T-helper 1 cell treated with Interleukin-12 subunit alpha and Interleukin-12 subunit beta and Interleukin-4 antibody, amounts not matched to agents 30 ng/mL and 1 ng/mL, for 36 hours (primary cell): ENCODE results near the gene AKAP13. TPM values are rescaled to one million over a fixed set of nuclear protein-coding genes. Genes with fewer than 3 reads are reported as not detected.

ENCODE experiments used
- intact Hi-C: fragments of 100-400 bp; cut with micrococcal nuclease; formaldehyde crosslinking; loops from one replicate; pipeline ENCODE4 v1.15.1; 2024
- total RNA-seq: library from RNA; stranded (reverse); gene quantifications from 2 replicates; pipeline ENCODE4 v1.2.3, GENCODE V29; 2022

Gene AKAP13
- total RNA-seq, 1 donor from 2014 or later = 184 TPM

- intact Hi-C loops = loop anchor here (1.0 to 5.0 kb wide), 4 partner anchors 8 to 287 kb away; no protein-coding TSS in a partner anchor
These were observed 24.8 kb downstream of the AKAP13 start for GRCh38 chr15:85404918-85405866.

DNA sequence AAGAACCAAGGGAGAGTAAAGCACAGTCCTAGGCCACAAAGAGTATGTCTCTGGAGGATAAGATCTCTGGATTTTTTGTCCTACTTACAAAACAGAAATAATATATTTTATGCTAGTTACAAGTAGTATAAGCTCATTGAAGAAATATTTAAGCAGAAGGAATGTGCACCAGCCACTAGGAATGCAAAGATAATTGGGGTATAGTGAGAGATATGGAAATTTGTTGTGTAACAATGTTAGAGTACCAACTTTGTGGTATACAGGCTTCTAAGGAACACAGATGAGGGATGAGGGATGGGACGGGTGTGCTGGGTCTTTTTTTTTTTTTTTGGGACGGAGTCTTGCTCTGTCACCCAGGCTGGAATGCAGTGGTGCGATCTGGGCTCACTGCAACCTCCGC, 26.5 kb downstream of the AKAP13 start:
- intact Hi-C loops = loop anchor here (2.0 to 5.0 kb wide), 4 partner anchors 35 to 285 kb away; no protein-coding TSS in a partner anchor

- intact Hi-C loops = loop anchor here (1.0 to 5.0 kb wide), 6 partner anchors 27 to 285 kb away; partner anchors contain the start of gene AKAP13
These were observed 27.2 kb downstream of the AKAP13 start for GRCh38 chr15:85407421-85408269.

DNA sequence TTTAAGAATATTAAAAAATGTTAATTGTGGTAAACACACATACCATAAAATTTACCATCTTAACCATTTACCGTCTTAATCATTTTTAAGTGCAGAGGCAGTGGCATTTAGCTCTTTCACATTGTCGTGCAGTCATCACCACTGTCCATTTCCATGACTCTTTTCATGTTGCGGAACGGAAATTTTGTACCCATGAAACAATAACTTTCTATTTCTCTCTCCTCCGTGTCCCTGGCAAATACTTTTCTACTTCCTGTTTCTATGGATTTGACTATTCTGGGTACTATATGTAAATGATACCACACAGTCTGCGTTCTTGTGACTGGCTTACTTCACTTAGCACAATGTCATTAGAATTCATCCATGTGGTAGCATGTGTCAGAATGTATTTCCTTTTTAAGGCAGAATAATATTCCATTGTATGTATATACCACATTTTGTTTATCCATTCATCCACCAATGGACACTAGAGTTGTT, 27.9 kb downstream of the AKAP13 start:
- intact Hi-C loops = loop anchor here (1.0 to 5.0 kb wide), 5 partner anchors 28 to 284 kb away; partner anchors contain the start of gene AKAP13

DNA sequence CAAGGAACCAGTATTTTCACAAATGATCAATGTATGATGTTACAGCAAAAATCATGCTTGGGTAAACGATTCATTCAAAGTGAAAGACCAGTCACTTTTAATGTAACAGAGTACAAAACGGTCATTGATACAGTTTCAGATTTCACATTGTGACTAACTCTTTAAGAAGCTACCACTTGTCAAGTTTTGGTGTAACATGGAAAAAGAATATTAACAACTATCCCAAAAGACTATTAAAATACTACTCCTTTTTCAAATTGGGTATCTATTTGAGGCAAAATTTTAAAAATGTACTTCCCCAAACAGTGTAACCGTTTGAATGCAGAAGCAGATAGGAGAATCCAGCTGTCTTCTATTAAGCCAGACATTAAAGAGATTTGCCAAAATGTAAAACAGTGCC, 31.7 kb downstream of the AKAP13 start:
- intact Hi-C loops = no loop called here

GRCh38 chr15:85412956-85413854, 32.8 kb downstream of the AKAP13 start:
- intact Hi-C loops = loop anchor here (1.0 kb wide), 5 partner anchors 8 to 117 kb away; partner anchors contain the start of gene AKAP13

GRCh38 chr15:85414037-85414436, 33.6 kb downstream of the AKAP13 start:
- intact Hi-C loops = no loop called here

GRCh38 chr15:85414495-85414894, 34.1 kb downstream of the AKAP13 start:
- intact Hi-C loops = no loop called here

GRCh38 chr15:85414991-85415390, 34.6 kb downstream of the AKAP13 start:
- intact Hi-C loops = no loop called here

DNA sequence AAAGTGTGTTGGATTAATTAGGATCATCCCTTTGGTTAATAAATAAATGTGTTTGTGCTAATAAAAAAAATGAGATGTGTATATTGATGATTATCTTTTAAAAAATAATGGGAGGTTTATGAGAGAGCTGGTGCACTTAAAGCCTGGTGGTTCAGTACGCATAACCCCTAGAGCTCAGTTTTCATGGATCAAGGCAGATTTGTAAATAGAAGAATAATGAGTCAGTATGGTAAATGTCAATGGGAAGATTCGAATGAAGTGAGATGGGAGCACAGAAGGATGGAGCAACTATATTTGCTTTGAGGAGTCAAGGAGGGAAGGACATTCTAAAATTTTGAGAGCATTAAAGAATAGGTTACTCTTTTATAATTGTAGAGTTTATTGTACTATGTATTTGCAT, 35.4 kb downstream of the AKAP13 start:
- intact Hi-C loops = no loop called here

DNA sequence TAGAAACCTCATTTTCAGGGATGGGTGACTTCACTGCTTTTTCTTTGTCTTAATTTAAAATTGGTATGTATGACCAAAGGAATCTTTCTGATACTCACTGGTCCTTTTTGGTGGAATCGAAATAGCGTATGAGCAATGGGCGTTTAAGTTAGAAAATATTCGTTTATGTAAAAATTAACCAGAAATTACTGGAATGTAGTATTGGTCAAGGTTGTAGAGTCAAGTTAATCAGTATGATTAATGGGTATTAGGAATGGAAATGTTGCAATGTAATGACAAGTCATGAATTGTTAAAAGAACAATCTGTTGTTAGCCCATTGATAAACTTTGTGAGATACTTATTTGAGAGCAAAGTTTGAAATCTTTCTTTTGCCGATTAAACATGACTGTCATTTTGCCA, 36.9 kb downstream of the AKAP13 start:
- intact Hi-C loops = no loop called here

DNA sequence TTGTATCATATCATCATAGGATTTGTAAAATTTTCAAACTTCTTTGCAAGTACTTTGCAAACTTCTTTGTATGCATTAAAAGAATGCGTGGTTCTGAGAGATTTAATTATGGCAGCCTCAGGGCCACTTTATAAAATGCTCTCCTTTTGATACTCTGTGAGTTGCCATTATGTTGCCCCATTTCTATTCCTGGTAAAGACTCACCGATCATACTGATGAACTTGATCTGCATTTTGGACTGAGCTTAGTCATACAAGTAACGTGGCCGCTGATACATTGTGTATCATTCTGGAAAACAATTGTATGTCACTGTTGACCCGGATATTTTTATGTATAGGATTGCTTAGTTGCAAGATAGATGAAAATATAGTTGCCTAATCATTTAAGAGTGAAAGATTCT, 38.8 kb downstream of the AKAP13 start:
- intact Hi-C loops = no loop called here

DNA sequence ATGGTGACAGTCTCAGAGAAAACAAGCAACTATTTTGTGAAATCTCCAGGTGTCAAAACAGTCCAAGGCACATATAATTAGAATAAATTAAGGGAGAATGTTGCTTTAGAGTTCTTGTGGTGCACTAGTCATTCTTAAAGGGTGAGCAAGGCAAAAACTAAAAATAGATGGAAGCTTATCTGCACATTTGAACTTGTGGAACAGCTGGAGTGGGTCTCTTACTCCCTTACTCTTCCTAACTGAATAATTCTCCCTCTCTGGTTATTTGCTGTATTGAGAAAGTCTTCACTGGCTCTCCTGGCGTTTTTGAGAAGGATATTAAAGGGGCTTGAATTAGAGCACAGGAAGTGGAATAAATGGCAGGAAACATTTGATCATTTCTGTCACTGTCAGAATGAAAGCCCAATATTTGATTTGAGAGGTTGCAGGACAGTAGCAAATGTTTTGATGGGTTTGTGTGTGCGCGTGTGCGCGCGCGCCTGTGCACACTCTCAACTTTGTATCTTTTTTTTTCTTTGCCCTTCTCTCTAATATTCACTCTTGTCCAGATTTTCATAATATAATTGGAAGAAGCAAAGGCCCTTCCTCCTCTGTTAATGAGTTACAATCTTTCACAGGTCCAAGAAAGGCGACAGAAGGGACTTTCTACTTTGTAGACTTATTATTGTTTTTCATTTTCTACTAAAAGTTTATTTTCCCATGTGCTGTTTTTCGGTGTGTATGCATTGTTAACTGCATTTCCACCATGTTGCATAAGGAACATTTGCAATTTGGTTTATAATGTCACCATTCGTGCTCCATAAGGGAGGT, 40.9 kb downstream of the AKAP13 start:
- intact Hi-C loops = no loop called here

DNA sequence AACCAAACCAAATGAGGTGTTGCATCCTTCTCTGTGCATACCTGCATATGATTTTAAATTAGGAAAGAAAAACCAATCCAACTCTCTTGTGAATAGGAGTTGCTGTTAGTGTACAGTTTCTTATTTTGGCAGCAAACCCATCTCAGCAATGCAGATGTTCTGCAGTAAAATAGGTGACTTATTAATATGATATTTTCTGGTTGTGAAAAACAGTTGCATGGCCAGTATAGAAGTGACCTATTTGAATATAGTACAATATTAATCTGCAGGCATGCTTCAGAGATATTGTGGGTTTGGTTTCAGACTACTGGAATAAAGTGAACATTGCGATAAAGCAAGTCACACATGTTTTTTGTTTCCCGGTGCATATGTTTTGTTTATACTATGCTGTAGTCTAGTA, 42.2 kb downstream of the AKAP13 start:
- intact Hi-C loops = no loop called here

GRCh38 chr15:85423256-85423655, 42.9 kb downstream of the AKAP13 start:
- intact Hi-C loops = no loop called here

DNA sequence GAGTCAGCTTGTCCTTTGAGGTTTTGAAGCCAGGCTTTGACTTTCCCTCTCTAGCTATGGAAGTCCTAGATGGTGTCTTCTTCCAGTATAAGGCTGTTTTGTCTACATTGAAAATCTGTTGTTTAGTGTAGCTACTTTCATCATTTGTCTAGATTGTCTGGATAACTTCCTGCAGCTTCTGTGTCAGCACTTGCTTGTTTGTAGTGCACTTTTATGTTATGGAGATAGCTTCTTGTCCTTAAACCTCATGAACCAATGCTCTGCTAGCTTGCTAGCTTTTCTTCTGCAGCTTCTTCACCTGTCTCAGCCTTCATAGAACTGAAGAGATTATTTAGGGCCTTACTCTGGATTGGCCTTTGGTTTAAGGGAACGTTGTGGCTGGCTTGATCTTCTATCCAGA, 43.8 kb downstream of the AKAP13 start:
- intact Hi-C loops = loop anchor here (2.0 kb wide), 1 partner anchor 17 kb away; no protein-coding TSS in a partner anchor

GRCh38 chr15:85426481-85426880, 46.1 kb downstream of the AKAP13 start:
- intact Hi-C loops = no loop called here

GRCh38 chr15:85427286-85428028, 47.1 kb downstream of the AKAP13 start:
- intact Hi-C loops = no loop called here

GRCh38 chr15:85429522-85429921, 49.1 kb downstream of the AKAP13 start:
- intact Hi-C loops = no loop called here
